Uterus (tissue), 4 donors: ENCODE measurements around the gene ESRRB. TPM values are rescaled to one million over a fixed set of nuclear protein-coding genes. Genes with fewer than 3 reads are reported as not detected.

Source experiments
- DNase-seq, 2 donors: peaks; one replicate each; pipeline ENCODE4 v3.0.0-alpha.2; 2019 to 2020
- H3K27ac ChIP-seq, 2 donors: fragments of 200-600 bp; sonication (generic); 1 replicate in 1 of 2; 2 replicates in 1 of 2; pipeline ENCODE4 v1.5.1; 2016 to 2018
- H3K27me3 ChIP-seq, 2 donors: fragments of 200-600 bp; sonication (generic); one replicate each; pipeline ENCODE4 v1.5.1; 2018 to 2019; ENCODE audit warnings: control low read depth in 1 of 2
- H3K36me3 ChIP-seq, 2 donors: fragments of 200-600 bp; sonication (generic); one replicate each; pipeline ENCODE4 v1.5.1; 2019; ENCODE audit warnings: control low read depth in 1 of 2
- H3K4me1 ChIP-seq, 2 donors: fragments of 200-600 bp; sonication (generic); one replicate each; pipeline ENCODE4 v1.5.1; 2018 to 2019; ENCODE audit warnings: control low read depth in 1 of 2
- H3K4me3 ChIP-seq, 2 donors: fragments of 200-600 bp; sonication (generic); 1 replicate in 1 of 2; 2 replicates in 1 of 2; pipeline ENCODE4 v1.5.1; 2018 to 2019; ENCODE audit warnings: mild to moderate bottlenecking in 1 of 2
- H3K9me3 ChIP-seq, 2 donors: fragments of 200-600 bp; sonication (generic); one replicate each; pipeline ENCODE4 v1.5.1; 2019; ENCODE audit warnings: control low read depth in 1 of 2
- POLR2A ChIP-seq, 2 donors: fragments of 450-650 bp; IDR thresholded peaks; one replicate each; pipeline ENCODE4 v1.6.1; 2016; ENCODE audit warnings: antibody characterized with exemption in 2 of 2, mild to moderate bottlenecking in 1 of 2, moderate library complexity in 1 of 2
- intact Hi-C: fragments of 100-400 bp; cut with DNase I; formaldehyde crosslinking; loops from one replicate; pipeline ENCODE4 v1.15.1; 2023; ENCODE audit warnings: low total_unique reads
- total RNA-seq, 4 donors: library from RNA; depleted of rRNA in 3 of 4; stranded (reverse); fragments of >200 nt in 3 of 4; gene quantifications; one replicate each; pipeline versions ENCODE4 v1.1.0 to v1.2.4, GENCODE V29; 2014 to 2023
- TF ChIP-seq, protein P1 (sequence below), 4 experiments: fragments of 200-600 bp in 2 of 4; fragments of 450-650 bp in 2 of 4; sonication (generic) in 2 of 4; IDR thresholded peaks; one replicate each; pipeline ENCODE4 v1.5.1; 2016 to 2019; ENCODE audit warnings: antibody characterized with exemption in 4 of 4, mild to moderate bottlenecking in 2 of 4, moderate library complexity in 1 of 4
- donor health status: DM: yes; HTN: yes; CAD: no.

The ESRRB gene
- total RNA-seq, 4 donors from 2014 or later: not detected

DNA sequence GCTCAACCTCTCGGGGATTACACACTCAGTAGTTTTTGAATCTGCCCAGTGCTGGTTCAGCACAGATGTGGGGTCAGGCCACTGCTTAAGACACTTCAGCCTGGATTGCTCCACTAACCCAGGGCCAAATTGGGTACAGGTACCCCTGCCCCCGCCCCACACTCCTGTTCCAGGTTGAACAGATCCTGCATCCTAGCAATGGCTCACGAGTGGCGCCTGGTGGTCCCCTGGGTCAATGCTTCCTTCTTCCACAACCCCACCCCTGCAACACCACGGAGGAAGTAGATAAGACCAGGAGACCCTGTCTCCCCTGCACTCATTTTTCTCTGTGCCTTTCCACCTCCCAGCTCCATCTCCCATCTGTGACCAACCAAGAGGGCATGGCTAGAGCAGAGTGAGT lies 108.4 kb downstream of the ESRRB start:
- Histone ChIP-seq H3K4me1 (no peaks in the 10 kb centered on the region), H3K27ac (no peak overlapping the region), H3K36me3 (no peaks in the 10 kb centered on the region), H3K9me3 (no peaks in the 10 kb centered on the region), H3K27me3 (no peaks in the 10 kb centered on the region), H3K4me3 (no peak overlapping the region)
- no peak for DNase-seq
- intact Hi-C loops: no loop called here
- TF ChIP-seq, protein P1, sequence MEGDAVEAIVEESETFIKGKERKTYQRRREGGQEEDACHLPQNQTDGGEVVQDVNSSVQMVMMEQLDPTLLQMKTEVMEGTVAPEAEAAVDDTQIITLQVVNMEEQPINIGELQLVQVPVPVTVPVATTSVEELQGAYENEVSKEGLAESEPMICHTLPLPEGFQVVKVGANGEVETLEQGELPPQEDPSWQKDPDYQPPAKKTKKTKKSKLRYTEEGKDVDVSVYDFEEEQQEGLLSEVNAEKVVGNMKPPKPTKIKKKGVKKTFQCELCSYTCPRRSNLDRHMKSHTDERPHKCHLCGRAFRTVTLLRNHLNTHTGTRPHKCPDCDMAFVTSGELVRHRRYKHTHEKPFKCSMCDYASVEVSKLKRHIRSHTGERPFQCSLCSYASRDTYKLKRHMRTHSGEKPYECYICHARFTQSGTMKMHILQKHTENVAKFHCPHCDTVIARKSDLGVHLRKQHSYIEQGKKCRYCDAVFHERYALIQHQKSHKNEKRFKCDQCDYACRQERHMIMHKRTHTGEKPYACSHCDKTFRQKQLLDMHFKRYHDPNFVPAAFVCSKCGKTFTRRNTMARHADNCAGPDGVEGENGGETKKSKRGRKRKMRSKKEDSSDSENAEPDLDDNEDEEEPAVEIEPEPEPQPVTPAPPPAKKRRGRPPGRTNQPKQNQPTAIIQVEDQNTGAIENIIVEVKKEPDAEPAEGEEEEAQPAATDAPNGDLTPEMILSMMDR (IDR thresholded peaks at IDR 0.05): no peak
- no peak for TF ChIP-seq POLR2A (IDR thresholded peaks at IDR 0.05)

DNA sequence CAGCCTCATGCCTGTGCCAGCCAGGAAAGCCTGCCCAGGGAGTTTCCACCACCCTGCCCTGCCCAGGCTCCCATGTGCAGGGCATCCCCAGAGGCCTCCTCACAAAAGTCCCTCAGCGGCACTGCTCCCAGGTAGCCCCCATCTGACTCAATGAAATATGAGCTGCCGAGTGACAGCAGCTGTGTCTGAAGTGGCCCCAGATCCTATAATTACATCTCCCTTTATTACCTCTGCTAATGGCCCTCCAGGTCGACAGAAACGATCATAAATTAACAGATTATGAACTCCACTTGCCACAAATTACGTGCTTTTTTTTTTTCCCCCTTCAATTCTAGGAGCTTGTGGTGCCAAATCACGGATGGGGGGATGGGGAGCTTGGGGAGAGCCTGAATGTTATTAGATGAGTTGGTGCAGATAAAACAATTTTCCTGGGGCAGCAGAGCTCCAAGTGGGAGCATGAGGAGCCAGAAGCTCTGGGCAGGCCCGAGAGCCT lies 110.4 kb downstream of the ESRRB start:
- no peaks in the 10 kb centered on the region for H3K36me3 ChIP-seq
- DNase-seq: no peak
- H3K4me3 ChIP-seq: no peak overlapping the region
- no peaks in the 10 kb centered on the region for H3K27me3 ChIP-seq
- no peaks in the 10 kb centered on the region for H3K4me1 ChIP-seq
- H3K27ac ChIP-seq: no peak overlapping the region
- TF ChIP-seq, protein P1 (IDR thresholded peaks at IDR 0.05): no peak
- TF ChIP-seq POLR2A (IDR thresholded peaks at IDR 0.05): no peak
- intact Hi-C loops: no loop called here
- H3K9me3 ChIP-seq: no peaks in the 10 kb centered on the region

DNA sequence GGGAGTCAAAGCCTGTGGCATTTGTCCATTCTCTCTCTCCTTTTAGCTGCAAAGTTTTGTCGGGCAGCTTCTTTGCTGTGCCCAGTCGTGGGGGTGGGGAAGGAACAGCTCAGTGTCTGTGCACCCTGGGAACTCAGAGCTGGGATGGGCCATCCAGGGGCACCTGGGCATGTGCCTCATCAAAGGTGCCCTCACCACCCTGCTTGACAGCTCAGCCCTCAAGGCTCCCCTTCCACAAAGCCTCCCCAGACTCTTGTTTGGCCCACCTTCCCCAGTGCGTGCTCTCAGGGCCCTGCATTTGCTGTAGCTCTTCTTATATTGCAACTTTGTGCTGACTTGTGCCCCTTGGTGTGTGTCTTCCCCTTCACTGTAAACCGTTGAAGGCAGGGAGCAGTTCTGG lies 112.6 kb downstream of the ESRRB start:
- TF ChIP-seq, protein P1 (IDR thresholded peaks at IDR 0.05): no peak
- TF ChIP-seq POLR2A (IDR thresholded peaks at IDR 0.05): no peak
- Histone ChIP-seq H3K4me3 (no peak overlapping the region), H3K27me3 (no peaks in the 10 kb centered on the region), H3K27ac (no peak overlapping the region), H3K36me3 (no peaks in the 10 kb centered on the region), H3K4me1 (no peaks in the 10 kb centered on the region), H3K9me3 (no peaks in the 10 kb centered on the region)
- intact Hi-C loops: no loop called here
- DNase-seq: no peak

DNA sequence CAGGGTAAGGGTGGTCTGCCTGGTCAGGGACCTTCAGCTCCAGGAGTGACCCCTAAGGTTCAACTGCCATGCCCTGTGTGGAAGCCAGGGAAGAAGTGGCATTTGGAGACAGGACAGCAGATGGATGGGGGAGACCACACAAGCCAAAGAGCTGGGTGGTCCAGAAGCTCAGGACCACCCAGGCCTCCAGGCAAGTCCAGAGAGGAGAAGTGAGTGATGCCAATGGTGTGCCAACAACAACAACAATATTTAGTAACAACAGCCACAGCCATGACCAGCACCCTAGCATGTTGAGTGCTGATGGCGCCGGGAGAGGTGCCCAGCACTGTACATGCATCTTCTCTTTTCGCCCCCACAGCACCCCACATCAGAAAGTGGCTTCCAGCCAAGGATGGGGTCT lies 113.7 kb downstream of the ESRRB start:
- TF ChIP-seq, protein P1 (IDR thresholded peaks at IDR 0.05): no peak
- TF ChIP-seq POLR2A (IDR thresholded peaks at IDR 0.05): no peak
- Histone ChIP-seq H3K27me3 (no peaks in the 10 kb centered on the region), H3K4me1 (no peaks in the 10 kb centered on the region), H3K9me3 (no peaks in the 10 kb centered on the region), H3K4me3 (no peak overlapping the region), H3K27ac (no peak overlapping the region), H3K36me3 (no peaks in the 10 kb centered on the region)
- intact Hi-C loops: no loop called here
- no peak for DNase-seq

DNA sequence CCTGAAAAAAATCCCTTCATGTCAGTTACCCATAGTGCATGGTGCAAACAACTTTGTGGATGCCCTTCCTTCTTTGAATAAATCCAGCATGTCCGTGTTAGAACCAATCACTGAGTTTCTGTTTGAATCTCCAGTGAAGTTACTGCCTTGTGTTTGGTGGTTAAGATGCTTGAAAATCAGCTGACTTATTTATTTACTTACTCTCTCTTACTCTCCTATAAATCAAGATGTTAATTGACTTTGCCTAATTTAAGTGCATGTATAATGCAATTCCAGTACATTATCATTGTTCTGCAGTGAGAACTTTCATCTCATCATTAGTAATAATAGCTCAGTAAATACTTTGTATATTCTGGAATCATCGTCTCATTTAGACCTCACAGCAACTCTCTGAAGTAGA lies 114.2 kb downstream of the ESRRB start:
- Histone ChIP-seq H3K4me1 (no peaks in the 10 kb centered on the region), H3K9me3 (no peaks in the 10 kb centered on the region), H3K27me3 (no peaks in the 10 kb centered on the region), H3K4me3 (no peak overlapping the region), H3K27ac (no peak overlapping the region), H3K36me3 (no peaks in the 10 kb centered on the region)
- DNase-seq: no peak
- TF ChIP-seq, protein P1 (IDR thresholded peaks at IDR 0.05): no peak
- TF ChIP-seq POLR2A (IDR thresholded peaks at IDR 0.05): no peak
- intact Hi-C loops: no loop called here
